SK-N-SH treated with all-trans-retinoic acid at 6 μM for 48 hours (cell line): Measurements from ENCODE around the gene ITGB1BP1.

Source experiments
- ATAC-seq: fragments of 200-7000 bp; cut with Tn5 transposase; 3 replicates; pipeline ENCODE4 v1.9.1; 2020; ENCODE audit warnings: mild to moderate bottlenecking, moderate library complexity
- ARNTL ChIP-seq: fragments of 450-650 bp; formaldehyde crosslinking; IDR thresholded peaks from 2 replicates; pipeline ENCODE4 v1.5.0; 2020; ENCODE audit warnings: low read depth, mild to moderate bottlenecking, moderate library complexity, borderline replicate concordance
- BACH2 ChIP-seq: fragments of 250-450 bp; sonication (Bioruptor Pico); IDR thresholded peaks from 2 replicates; pipeline ENCODE4 v1.9.0; 2021; ENCODE audit warnings: mild to moderate bottlenecking, borderline replicate concordance
- CSDC2 ChIP-seq: fragments of 250-450 bp; sonication (Bioruptor Pico); IDR thresholded peaks from 2 replicates; pipeline ENCODE4 v1.5.0; 2020; ENCODE audit warnings: mild to moderate bottlenecking, moderate library complexity
- ESRRG ChIP-seq: fragments of 250-450 bp; sonication (Bioruptor Pico); IDR thresholded peaks from 2 replicates; pipeline ENCODE4 v1.6.1; 2021; ENCODE audit warnings: mild to moderate bottlenecking
- GLIS3 ChIP-seq: fragments of 250-450 bp; sonication (Bioruptor Pico); IDR thresholded peaks from 2 replicates; pipeline ENCODE4 v1.5.0; 2020; ENCODE audit warnings: mild to moderate bottlenecking, moderate library complexity
- OSR1 ChIP-seq: fragments of 250-450 bp; sonication (Bioruptor Pico); IDR thresholded peaks from 2 replicates; pipeline ENCODE4 v1.8.0; 2022; ENCODE audit warnings: moderate library complexity, mild to moderate bottlenecking, inconsistent platforms
- PATZ1 ChIP-seq: fragments of 250-450 bp; sonication (Bioruptor Pico); IDR thresholded peaks from 2 replicates; pipeline ENCODE4 v1.8.0; 2020; ENCODE audit warnings: mild to moderate bottlenecking, moderate library complexity, borderline replicate concordance
- PPARA ChIP-seq: fragments of 250-450 bp; sonication (Bioruptor Pico); IDR thresholded peaks from 2 replicates; pipeline ENCODE4 v1.5.0; 2020; ENCODE audit warnings: mild to moderate bottlenecking, borderline replicate concordance
- RARB ChIP-seq: fragments of 250-450 bp; sonication (Bioruptor Pico); IDR thresholded peaks from 2 replicates; pipeline ENCODE4 v1.8.0; 2021; ENCODE audit warnings: mild to moderate bottlenecking, moderate library complexity
- SNAI2 ChIP-seq: fragments of 250-450 bp; sonication (Bioruptor Pico); IDR thresholded peaks from 2 replicates; pipeline ENCODE4 v1.5.0; 2020; ENCODE audit warnings: mild to moderate bottlenecking, moderate library complexity
- TCF4 ChIP-seq: fragments of 250-450 bp; sonication (Bioruptor Pico); IDR thresholded peaks from 2 replicates; pipeline ENCODE4 v1.8.0; 2021; ENCODE audit warnings: mild to moderate bottlenecking, moderate library complexity, borderline replicate concordance
- TOX ChIP-seq: fragments of 250-450 bp; sonication (Bioruptor Pico); IDR thresholded peaks from 2 replicates; pipeline ENCODE4 v1.8.0; 2021; ENCODE audit warnings: mild to moderate bottlenecking, moderate library complexity, borderline replicate concordance
- TSHZ2 ChIP-seq: fragments of 250-450 bp; sonication (Bioruptor Pico); IDR thresholded peaks from 2 replicates; pipeline ENCODE4 v1.5.0; 2020; ENCODE audit warnings: mild to moderate bottlenecking, moderate library complexity
- ZC3H10 ChIP-seq: fragments of 250-450 bp; sonication (Bioruptor Pico); IDR thresholded peaks from 2 replicates; pipeline ENCODE4 v1.5.1; 2021; ENCODE audit warnings: mild to moderate bottlenecking, moderate library complexity
- ZFP3 ChIP-seq: fragments of 250-450 bp; sonication (Bioruptor Pico); IDR thresholded peaks from 2 replicates; pipeline ENCODE4 v1.5.0; 2020; ENCODE audit warnings: mild to moderate bottlenecking, moderate library complexity
- ZFP30 ChIP-seq: fragments of 450-650 bp; formaldehyde crosslinking; IDR thresholded peaks from 2 replicates; pipeline ENCODE4 v1.5.0; 2022; ENCODE audit warnings: mild to moderate bottlenecking, moderate library complexity
- ZNF565 ChIP-seq: fragments of 450-650 bp; formaldehyde crosslinking; conservative IDR thresholded peaks from 2 replicates; pipeline ENCODE4 v1.5.0; 2020; ENCODE audit warnings: low read depth, mild to moderate bottlenecking, moderate library complexity
- ZNF70 ChIP-seq: fragments of 450-650 bp; formaldehyde crosslinking; IDR thresholded peaks from 2 replicates; pipeline ENCODE4 v1.5.0; 2020; ENCODE audit warnings: mild to moderate bottlenecking, moderate library complexity
- ZNF8 ChIP-seq: fragments of 450-650 bp; formaldehyde crosslinking; IDR thresholded peaks from 2 replicates; pipeline ENCODE4 v1.5.0; 2020; ENCODE audit warnings: mild to moderate bottlenecking, moderate library complexity
- TF ChIP-seq, protein P1 (sequence below): fragments of 250-450 bp; sonication (Bioruptor Pico); IDR thresholded peaks from 2 replicates; pipeline ENCODE4 v1.5.1; 2020; ENCODE audit warnings: low read depth, mild to moderate bottlenecking, moderate library complexity
- TF ChIP-seq, protein P2 (sequence below): fragments of 250-450 bp; sonication (Bioruptor Pico); IDR thresholded peaks from 2 replicates; pipeline ENCODE4 v1.5.1; 2021; ENCODE audit warnings: mild to moderate bottlenecking, moderate library complexity

Gene ITGB1BP1

GRCh38 chr2:9422321-9423099 is 818 bp downstream of the ITGB1BP1 start:
- peak; percentile 60 for ATAC-seq
- TF ChIP-seq ZNF8 (CRISPR knock-in tag) (no peak), RARB (no peak), ZNF565 (CRISPR knock-in tag) (0 out of 2 replicates have a peak, but pooled peaks have one; percentile 38), ZNF70 (CRISPR knock-in tag) (0 out of 2 replicates have a peak, but pooled peaks have one; percentile 18), TOX (CRISPR knock-in tag) (no peak), CSDC2 (CRISPR knock-in tag) (no peak), TCF4 (CRISPR knock-in tag) (no peak), BACH2 (CRISPR knock-in tag) (no peak), OSR1 (CRISPR knock-in tag) (no peak), GLIS3 (CRISPR knock-in tag) (0 out of 2 replicates have a peak, but pooled peaks have one; percentile 43), PATZ1 (CRISPR knock-in tag) (no peak), TSHZ2 (CRISPR knock-in tag) (peak; percentile 20; the same call in 1 of the 2 replicates), ZFP3 (CRISPR knock-in tag) (no peak), ESRRG (CRISPR knock-in tag) (no peak), ZC3H10 (CRISPR knock-in tag) (no peak)
- TF ChIP-seq, protein P1, sequence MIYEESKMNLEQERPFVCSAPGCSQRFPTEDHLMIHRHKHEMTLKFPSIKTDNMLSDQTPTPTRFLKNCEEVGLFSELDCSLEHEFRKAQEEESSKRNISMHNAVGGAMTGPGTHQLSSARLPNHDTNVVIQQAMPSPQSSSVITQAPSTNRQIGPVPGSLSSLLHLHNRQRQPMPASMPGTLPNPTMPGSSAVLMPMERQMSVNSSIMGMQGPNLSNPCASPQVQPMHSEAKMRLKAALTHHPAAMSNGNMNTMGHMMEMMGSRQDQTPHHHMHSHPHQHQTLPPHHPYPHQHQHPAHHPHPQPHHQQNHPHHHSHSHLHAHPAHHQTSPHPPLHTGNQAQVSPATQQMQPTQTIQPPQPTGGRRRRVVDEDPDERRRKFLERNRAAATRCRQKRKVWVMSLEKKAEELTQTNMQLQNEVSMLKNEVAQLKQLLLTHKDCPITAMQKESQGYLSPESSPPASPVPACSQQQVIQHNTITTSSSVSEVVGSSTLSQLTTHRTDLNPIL: no peak

DNA sequence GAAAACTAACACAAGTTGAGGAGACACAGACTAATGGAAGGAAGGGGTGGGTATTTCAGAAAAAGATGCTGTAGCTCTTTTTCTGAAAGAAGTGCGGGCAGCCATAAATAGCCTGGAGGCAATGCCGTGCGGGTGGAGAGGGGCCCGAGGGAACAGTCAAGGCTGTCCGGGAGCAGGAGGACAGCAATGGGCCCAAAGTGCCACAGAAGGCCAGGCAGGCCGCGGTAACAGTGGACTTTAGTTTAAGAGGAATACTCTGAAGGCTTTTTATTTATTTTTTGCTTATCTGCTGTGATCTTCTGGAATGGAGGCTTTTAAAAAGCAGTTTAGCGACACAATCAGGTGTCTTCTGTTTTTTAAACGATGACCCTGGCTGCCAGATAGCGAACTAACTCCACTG is 2.8 kb downstream of the ITGB1BP1 start:
- no peak for ATAC-seq
- TF ChIP-seq CSDC2 (CRISPR knock-in tag) (no peak), PATZ1 (CRISPR knock-in tag) (no peak), TCF4 (CRISPR knock-in tag) (no peak), ZNF70 (CRISPR knock-in tag) (no peak), SNAI2 (CRISPR knock-in tag) (no peak), ZFP3 (CRISPR knock-in tag) (no peak), ZNF8 (CRISPR knock-in tag) (no peak), TSHZ2 (CRISPR knock-in tag) (no peak), ZNF565 (CRISPR knock-in tag) (no peak), ARNTL (no peak), TOX (CRISPR knock-in tag) (no peak), BACH2 (CRISPR knock-in tag) (no peak), ESRRG (CRISPR knock-in tag) (no peak), OSR1 (CRISPR knock-in tag) (no peak), RARB (no peak), ZC3H10 (CRISPR knock-in tag) (no peak), PPARA (CRISPR knock-in tag) (no peak), ZFP30 (no peak)
- TF ChIP-seq, protein P2, sequence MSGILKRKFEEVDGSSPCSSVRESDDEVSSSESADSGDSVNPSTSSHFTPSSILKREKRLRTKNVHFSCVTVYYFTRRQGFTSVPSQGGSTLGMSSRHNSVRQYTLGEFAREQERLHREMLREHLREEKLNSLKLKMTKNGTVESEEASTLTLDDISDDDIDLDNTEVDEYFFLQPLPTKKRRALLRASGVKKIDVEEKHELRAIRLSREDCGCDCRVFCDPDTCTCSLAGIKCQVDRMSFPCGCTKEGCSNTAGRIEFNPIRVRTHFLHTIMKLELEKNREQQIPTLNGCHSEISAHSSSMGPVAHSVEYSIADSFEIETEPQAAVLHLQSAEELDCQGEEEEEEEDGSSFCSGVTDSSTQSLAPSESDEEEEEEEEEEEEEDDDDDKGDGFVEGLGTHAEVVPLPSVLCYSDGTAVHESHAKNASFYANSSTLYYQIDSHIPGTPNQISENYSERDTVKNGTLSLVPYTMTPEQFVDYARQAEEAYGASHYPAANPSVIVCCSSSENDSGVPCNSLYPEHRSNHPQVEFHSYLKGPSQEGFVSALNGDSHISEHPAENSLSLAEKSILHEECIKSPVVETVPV (CRISPR knock-in tag): no peak
- TF ChIP-seq, protein P1: no peak
